Measurements from ENCODE around the gene MAP2K6. TPM values are rescaled to one million over a fixed set of nuclear protein-coding genes. Genes with fewer than 3 reads are reported as not detected.

MAP2K6 gene
- total RNA-seq, 1 experiment from 2014 or later, result 9.6 TPM

- H3K27me3 Mint-ChIP-seq (ENCODE audit: insufficient read depth, unreplicated experiment), result no peaks in the 10 kb centered on the region
- H3K36me3 Mint-ChIP-seq (ENCODE audit: insufficient read depth, unreplicated experiment), result no peaks in the 10 kb centered on the region
- CTCF ChIA-PET, result interaction anchor here (1.0 kb wide), 1 partner anchor 16 kb away, joined by 4 read pairs; no protein-coding TSS in a partner anchor
- H3K4me3 Mint-ChIP-seq (ENCODE audit: unreplicated experiment), result no peak overlapping the region
- DNase-seq, result no peak
- POLR2A ChIA-PET, result no interaction called here
- H3K36me3 ChIP-seq (ENCODE audit: control insufficient read depth, insufficient read depth, low read length), result no peaks in the 10 kb centered on the region; the same call in 1 of the 2 replicates
- BruUV-seq (replicated peaks), result no TSS peak
- H3K9me3 Mint-ChIP-seq (ENCODE audit: unreplicated experiment), result no peaks in the 10 kb centered on the region
- H3K27ac Mint-ChIP-seq (ENCODE audit: unreplicated experiment), result no peak overlapping the region
- intact Hi-C loops (cut with micrococcal nuclease; ENCODE audit: unreplicated experiment), result no loop called here
- H3K4me1 Mint-ChIP-seq (ENCODE audit: low read depth, unreplicated experiment), result no peaks in the 10 kb centered on the region
- H3K27me3 ChIP-seq (replicated peaks; ENCODE audit: control insufficient read depth, insufficient read depth, low read length), result no peaks in the 10 kb centered on the region
- no peaks in the 10 kb centered on the region for H3K4me1 ChIP-seq
- H3K4me3 ChIP-seq (ENCODE audit: low read depth, low read length), result no peak overlapping the region
- no peak for TF ChIP-seq CTCF (IDR thresholded peaks at IDR 0.05; ENCODE audit: insufficient read depth in 1 of 2, low read depth in 1 of 2, low read length in 1 of 2, severe bottlenecking in 1 of 2, unreplicated experiment in 1 of 2)
- no peaks in the 10 kb centered on the region for H3K9me3 ChIP-seq
These were observed 71.6 kb downstream of the MAP2K6 start for GRCh38 chr17:69485901-69486643.

- Histone ChIP-seq H3K9me3 (no peaks in the 10 kb centered on the region), H3K4me3 (ENCODE audit: low read depth, low read length) (no peak overlapping the region), H3K4me1 (no peaks in the 10 kb centered on the region; the same call in 1 of the 2 replicates), H3K27me3 (replicated peaks; ENCODE audit: control insufficient read depth, insufficient read depth, low read length) (no peaks in the 10 kb centered on the region), H3K36me3 (ENCODE audit: control insufficient read depth, insufficient read depth, low read length) (no peaks in the 10 kb centered on the region; the same call in 1 of the 2 replicates)
- no peak for DNase-seq
- ChIA-PET POLR2A (no interaction called here), CTCF (interaction anchor here (0.6 to 1.0 kb wide), 2 partner anchors 15 to 1297 kb away, joined by 3 to 4 read pairs; no protein-coding TSS in a partner anchor)
- TF ChIP-seq CTCF (IDR thresholded peaks at IDR 0.05; ENCODE audit: insufficient read depth in 1 of 2, low read depth in 1 of 2, low read length in 1 of 2, severe bottlenecking in 1 of 2, unreplicated experiment in 1 of 2), result no peak
- no peak overlapping the region for H3K4me3 Mint-ChIP-seq (ENCODE audit: unreplicated experiment)
- H3K36me3 Mint-ChIP-seq (ENCODE audit: insufficient read depth, unreplicated experiment), result no peaks in the 10 kb centered on the region
- H3K9me3 Mint-ChIP-seq (ENCODE audit: unreplicated experiment), result no peaks in the 10 kb centered on the region
- intact Hi-C loops (cut with micrococcal nuclease; ENCODE audit: unreplicated experiment), result no loop called here
- H3K27ac Mint-ChIP-seq (ENCODE audit: unreplicated experiment), result no peak overlapping the region
- H3K27me3 Mint-ChIP-seq (ENCODE audit: insufficient read depth, unreplicated experiment), result no peaks in the 10 kb centered on the region
- H3K4me1 Mint-ChIP-seq (ENCODE audit: low read depth, unreplicated experiment), result peaks cover 1% of the 10 kb centered on the region
- no TSS peak for BruUV-seq (replicated peaks)
These were observed 72.5 kb downstream of the MAP2K6 start for GRCh38 chr17:69486779-69487637.

- DNase-seq, result no peak
- no peak for TF ChIP-seq CTCF (IDR thresholded peaks at IDR 0.05; ENCODE audit: insufficient read depth in 1 of 2, low read depth in 1 of 2, low read length in 1 of 2, severe bottlenecking in 1 of 2, unreplicated experiment in 1 of 2)
- CTCF ChIA-PET, result interaction anchor here (0.6 to 0.7 kb wide), 2 partner anchors 17 to 36 kb away, joined by 3 read pairs; no protein-coding TSS in a partner anchor
- BruUV-seq (replicated peaks), result no TSS peak
- no peaks in the 10 kb centered on the region for H3K36me3 Mint-ChIP-seq (ENCODE audit: insufficient read depth, unreplicated experiment)
- no peak overlapping the region for H3K27ac Mint-ChIP-seq (ENCODE audit: unreplicated experiment)
- Histone ChIP-seq H3K36me3 (ENCODE audit: control insufficient read depth, insufficient read depth, low read length) (no peaks in the 10 kb centered on the region; the same call in 1 of the 2 replicates), H3K4me3 (ENCODE audit: low read depth, low read length) (no peak overlapping the region), H3K4me1 (peaks cover 3% of the 10 kb centered on the region; the same call in 1 of the 2 replicates), H3K27me3 (replicated peaks; ENCODE audit: control insufficient read depth, insufficient read depth, low read length) (no peaks in the 10 kb centered on the region), H3K9me3 (no peaks in the 10 kb centered on the region)
- no peaks in the 10 kb centered on the region for H3K9me3 Mint-ChIP-seq (ENCODE audit: unreplicated experiment)
- H3K4me1 Mint-ChIP-seq (ENCODE audit: low read depth, unreplicated experiment), result peaks cover 11% of the 10 kb centered on the region
- intact Hi-C loops (cut with micrococcal nuclease; ENCODE audit: unreplicated experiment), result no loop called here
- H3K4me3 Mint-ChIP-seq (ENCODE audit: unreplicated experiment), result no peak overlapping the region
- POLR2A ChIA-PET, result no interaction called here
- H3K27me3 Mint-ChIP-seq (ENCODE audit: insufficient read depth, unreplicated experiment), result no peaks in the 10 kb centered on the region
These were observed 74.8 kb downstream of the MAP2K6 start for GRCh38 chr17:69489313-69489712.
